Heart right ventricle (tissue), 16 donors: Measurements from ENCODE around the gene WDR26. TPM values are rescaled to one million over a fixed set of nuclear protein-coding genes. Genes with fewer than 3 reads are reported as not detected.

Experiments
- ATAC-seq, 8 donors: fragments of 200-7000 bp; cut with Tn5 transposase; one replicate each; pipeline ENCODE4 v1.9.1; 2020; ENCODE audit warnings: mild to moderate bottlenecking in 8 of 8, moderate library complexity in 8 of 8, moderate number of reproducible peaks in 1 of 8
- DNase-seq, 2 donors: peaks; one replicate each; pipeline ENCODE4 v3.0.0-alpha.2; 2020
- H3K27ac ChIP-seq, 10 donors: fragments of 200-600 bp; sonication (generic) in 2 of 10; one replicate each; pipeline versions ENCODE4 v1.5.0 to v1.8.0; 2020 to 2022; ENCODE audit warnings: mild to moderate bottlenecking in 3 of 10
- H3K27me3 ChIP-seq, 7 donors: fragments of 200-600 bp; one replicate each; pipeline ENCODE4 v1.8.0; 2021 to 2022; ENCODE audit warnings: mild to moderate bottlenecking in 2 of 7
- H3K36me3 ChIP-seq, 9 donors: fragments of 200-600 bp; sonication (generic) in 1 of 9; one replicate each; pipeline versions ENCODE4 v1.5.0 to v1.8.0; 2020 to 2022; ENCODE audit warnings: mild to moderate bottlenecking in 2 of 9
- H3K4me1 ChIP-seq, 9 donors: fragments of 200-600 bp; sonication (generic) in 1 of 9; one replicate each; pipeline versions ENCODE4 v1.5.0 to v1.8.0; 2020 to 2022; ENCODE audit warnings: mild to moderate bottlenecking in 4 of 9
- H3K4me3 ChIP-seq, 10 donors: fragments of 200-600 bp; sonication (generic) in 2 of 10; one replicate each; pipeline versions ENCODE4 v1.5.0 to v1.8.0; 2020 to 2022; ENCODE audit warnings: mild to moderate bottlenecking in 7 of 10, moderate library complexity in 2 of 10
- H3K9me3 ChIP-seq, 11 donors: fragments of 200-600 bp in 10 of 11; sonication (generic) in 2 of 11; one replicate each; pipeline versions ENCODE4 v1.5.0 to v1.8.0; 2013 to 2022; ENCODE audit warnings: mild to moderate bottlenecking in 2 of 11, control low read depth in 1 of 11, moderate library complexity in 1 of 11
- WGBS, 2 donors: extraction: QIAGEN DNeasy Blood & Tissue Kit; methylation state at CpG; one replicate each; pipeline ENCODE4 v1.1.7; 2013; ENCODE audit warnings: inconsistent platforms in 1 of 2; 5-methylcytosine and 5-hydroxymethylcytosine counted together
- intact Hi-C, 10 donors: fragments of 100-400 bp; cut with DNase I; formaldehyde crosslinking; loops; one replicate each; pipeline versions ENCODE4 v1.11.1 to v1.14.2; 2022
- polyA plus RNA-seq, 2 donors: library from polyadenylated mRNA; stranded (reverse); fragments of 200-250 nt; gene quantifications; one replicate each; pipeline ENCODE4 v1.2.3, GENCODE V29; 2013
- total RNA-seq, 10 donors: library from RNA; stranded (reverse); fragmentation: NEBNext Ultra II Directional in 3 of 10; extraction: Animal tissue kit (Norgen Biotek cat#: 25700) in 3 of 10; gene quantifications; one replicate each; pipeline versions ENCODE4 v1.2.1 to v1.2.4, GENCODE V29; 2021 to 2023
- TF ChIP-seq, protein P1 (sequence below), 9 donors: fragments of 200-600 bp; sonication (generic) in 2 of 9; IDR thresholded peaks; one replicate each; pipeline versions ENCODE4 v1.5.0 to v1.8.0; 2021 to 2022; ENCODE audit warnings: antibody characterized with exemption in 9 of 9, mild to moderate bottlenecking in 5 of 9, moderate library complexity in 1 of 9
- donor health status: Arrhythmogenic right ventricular cardiomyopathy.
- donor health status: ischemic (EF 13 %, LVEDD 7.1; RV severe dilation, severe dysfunction).
- donor health status: healthy with polysubstance abuse.
- donor health status: DM: no; HTN: yes; CAD: no.
- donor health status: DM: no; HTN: no; CAD: no.
- donor health status: ischemic (EF 25% LVEDD 6.9; RV normal size, moderate dysfunction).
- donor health status: ischemic (EF 25% LVEDD 5.7; RV mildly dilated, moderate dysfunction).
- donor health status: healthy.
- donor health status: DM: yes; HTN: yes; CAD: no.
- donor health status: Ischemic cardiomyopathy.
- donor health status: ischemic (EF 35%, LVEDD 5.7; RV mildly dilated, moderate dysfunction).
- donor health status: nonischemic (EF 11% LVEDD 7.7; RV severe dilation, severe dysfunction).
- donor health status: DM: yes; HTN: yes; CAD: no.
- donor health status: PGD.
- donor health status: ischemic (EF 29% LVEDD 5.4; RV normal size, mild dysfunction).
- donor health status: nonischemic (EF 23%, LVEDD 6.1; RV moderate dilation, normal function).

WDR26 gene
- total and polyA plus RNA-seq, 12 donors: 15.8 to 81.3 (median 69.3) TPM

- no peak for ATAC-seq
- Histone ChIP-seq H3K4me1 (peaks cover 0 to 36% (median 16%) of the 10 kb centered on the region in 9 donors), H3K4me3 (no peak overlapping the region), H3K27me3 (no peaks in the 10 kb centered on the region), H3K27ac (no peak overlapping the region), H3K9me3 (no peaks in the 10 kb centered on the region), H3K36me3 (peaks cover 0 to 9% (median 0%) of the 10 kb centered on the region in 9 donors)
- intact Hi-C loops: loop anchor here in 6 of 10 donors (2.0 to 10.0 kb wide), 3 partner anchors 341 to 343 kb away; partner anchors contain the start of gene FBXO28 (in 3 of the 6)
- TF ChIP-seq, protein P1, sequence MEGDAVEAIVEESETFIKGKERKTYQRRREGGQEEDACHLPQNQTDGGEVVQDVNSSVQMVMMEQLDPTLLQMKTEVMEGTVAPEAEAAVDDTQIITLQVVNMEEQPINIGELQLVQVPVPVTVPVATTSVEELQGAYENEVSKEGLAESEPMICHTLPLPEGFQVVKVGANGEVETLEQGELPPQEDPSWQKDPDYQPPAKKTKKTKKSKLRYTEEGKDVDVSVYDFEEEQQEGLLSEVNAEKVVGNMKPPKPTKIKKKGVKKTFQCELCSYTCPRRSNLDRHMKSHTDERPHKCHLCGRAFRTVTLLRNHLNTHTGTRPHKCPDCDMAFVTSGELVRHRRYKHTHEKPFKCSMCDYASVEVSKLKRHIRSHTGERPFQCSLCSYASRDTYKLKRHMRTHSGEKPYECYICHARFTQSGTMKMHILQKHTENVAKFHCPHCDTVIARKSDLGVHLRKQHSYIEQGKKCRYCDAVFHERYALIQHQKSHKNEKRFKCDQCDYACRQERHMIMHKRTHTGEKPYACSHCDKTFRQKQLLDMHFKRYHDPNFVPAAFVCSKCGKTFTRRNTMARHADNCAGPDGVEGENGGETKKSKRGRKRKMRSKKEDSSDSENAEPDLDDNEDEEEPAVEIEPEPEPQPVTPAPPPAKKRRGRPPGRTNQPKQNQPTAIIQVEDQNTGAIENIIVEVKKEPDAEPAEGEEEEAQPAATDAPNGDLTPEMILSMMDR (IDR thresholded peaks at IDR 0.05): no peak
- DNase-seq: no peak
- 93 to 94% methylated on average over 4 of the region's 4 CpGs for WGBS, 2 donors
Observed at GRCh38 chr1:224458296-224458695, 23.7 kb upstream of the WDR26 start.

- peaks cover 0 to 36% (median 16%) of the 10 kb centered on the region in 9 donors for H3K4me1 ChIP-seq
- intact Hi-C loops: loop anchor here in 7 of 10 donors (2.0 to 10.0 kb wide), 4 partner anchors 340 to 343 kb away; partner anchors contain the start of gene FBXO28 (in 4 of the 7)
- H3K36me3 ChIP-seq: peaks cover 0 to 9% (median 0%) of the 10 kb centered on the region in 9 donors
- TF ChIP-seq, protein P1 (IDR thresholded peaks at IDR 0.05): peak in 2 of 9 donors; percentile 1 to 13
- DNase-seq (no peak), ATAC-seq (peak in 2 of 8 donors; percentile 2 to 6)
- H3K9me3 ChIP-seq: no peaks in the 10 kb centered on the region
- H3K27me3 ChIP-seq: no peaks in the 10 kb centered on the region
- WGBS, 2 donors: 86 to 88% methylated on average over 1 of the region's 1 CpG
- peak overlapping the region in 3 of 10 donors; percentile 63 to 77 (median 69) for H3K27ac ChIP-seq
- no peak overlapping the region for H3K4me3 ChIP-seq
Observed at GRCh38 chr1:224457782-224458144, 23.2 kb upstream of the WDR26 start.

DNA sequence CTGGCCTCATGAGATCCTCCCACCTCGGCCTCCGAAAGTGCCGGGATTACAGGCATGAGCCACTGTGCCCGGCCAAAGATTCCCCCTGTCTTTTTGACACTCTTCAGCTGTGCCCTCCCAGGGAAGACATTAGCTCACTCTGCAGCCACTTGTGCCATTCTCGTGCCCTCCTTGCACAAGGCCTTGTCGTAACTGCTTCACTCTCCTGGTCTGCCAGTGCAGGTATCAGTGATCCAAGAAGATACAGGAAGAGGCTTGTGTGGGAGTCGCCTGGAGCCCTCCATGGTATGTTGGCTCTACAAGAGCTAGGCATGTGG lies 22.0 kb upstream of the WDR26 start:
- no peaks in the 10 kb centered on the region for H3K9me3 ChIP-seq
- intact Hi-C loops: loop anchor here in 5 of 10 donors (1.0 to 10.0 kb wide), 4 partner anchors 21 to 342 kb away; partner anchors contain the start of gene FBXO28 (in 4 of the 5)
- DNase-seq: no peak
- H3K36me3 ChIP-seq: peaks cover 0 to 9% (median 0%) of the 10 kb centered on the region in 9 donors
- TF ChIP-seq, protein P1 (IDR thresholded peaks at IDR 0.05): no peak
- 90 to 91% methylated on average over 7 of the region's 7 CpGs for WGBS, 2 donors
- H3K27ac ChIP-seq: peak overlapping the region in 9 of 10 donors; percentile 34 to 81 (median 76)
- H3K4me1 ChIP-seq: peaks cover 0 to 36% (median 16%) of the 10 kb centered on the region in 9 donors
- H3K27me3 ChIP-seq: no peaks in the 10 kb centered on the region
- H3K4me3 ChIP-seq: no peak overlapping the region
- ATAC-seq: peak in 2 of 8 donors; percentile 10 to 32

GRCh38 chr1:224454402-224455055 lies 19.9 kb upstream of the WDR26 start:
- Histone ChIP-seq H3K9me3 (no peaks in the 10 kb centered on the region), H3K4me1 (peaks cover 0 to 32% (median 14%) of the 10 kb centered on the region in 9 donors), H3K4me3 (no peak overlapping the region), H3K36me3 (peaks cover 0 to 9% (median 0%) of the 10 kb centered on the region in 9 donors), H3K27ac (no peak overlapping the region), H3K27me3 (no peaks in the 10 kb centered on the region)
- WGBS, 2 donors: 89 to 92% methylated on average over 8 of the region's 8 CpGs
- TF ChIP-seq, protein P1 (IDR thresholded peaks at IDR 0.05): no peak
- DNase-seq (no peak), ATAC-seq (no peak)
- intact Hi-C loops: loop anchor here in 4 of 10 donors (5.0 to 10.0 kb wide), 2 partner anchors 337 to 340 kb away; partner anchors contain the start of gene FBXO28 (in 3 of the 4)
